ENCODE data around the gene RNF215.

DNA sequence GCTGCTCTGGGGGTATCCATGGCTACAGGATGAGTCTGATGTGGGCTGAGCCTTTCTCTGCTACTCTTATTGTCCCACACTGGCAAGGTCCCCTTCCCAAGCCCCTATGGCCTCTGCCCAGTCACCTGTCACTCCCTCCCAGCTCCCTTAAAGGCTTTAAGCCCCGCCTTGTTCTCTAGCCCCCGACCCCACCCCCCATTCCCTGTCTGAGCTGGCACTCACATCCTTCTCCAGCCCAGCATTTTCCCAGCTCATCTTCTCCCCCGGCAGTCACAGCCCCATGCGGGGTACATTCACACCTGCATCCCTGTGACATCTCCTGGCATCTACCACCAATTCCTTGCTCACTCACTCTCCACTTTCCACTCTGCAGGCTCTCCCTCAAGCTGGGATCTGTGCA lies 42.7 kb upstream of the RNF215 start:
- TF ChIP-seq POLR2A (IDR thresholded peaks at IDR 0.05; ENCODE audit: low read depth, low read length) (no peak), POLR2AphosphoS5 (IDR thresholded peaks at IDR 0.05; ENCODE audit: low read depth, low read length) (no peak), POU2F2 (IDR thresholded peaks at IDR 0.05; ENCODE audit: low read depth, low read length) (no peak), PAX5 (IDR thresholded peaks at IDR 0.05; ENCODE audit: insufficient read depth, low read length, severe bottlenecking) (no peak), TAF1 (IDR thresholded peaks at IDR 0.05; ENCODE audit: low read depth, low read length) (no peak), SPI1 (IDR thresholded peaks at IDR 0.05; ENCODE audit: low read depth, low read length) (no peak)
